HL-60 (cell line): ENCODE measurements around the gene AGAP3.

Experiments
- CTCF ChIP-seq: IDR thresholded peaks from one replicate; pipeline ENCODE4 v1.5.1; 2011; ENCODE audit warnings: low read length, control low read depth, inconsistent platforms; ENCODE audit not compliant: insufficient read depth
- POLR2AphosphoS5 ChIP-seq: IDR thresholded peaks from 2 replicates; pipeline ENCODE4 v1.6.1; 2012; ENCODE audit warnings: low read depth

DNA sequence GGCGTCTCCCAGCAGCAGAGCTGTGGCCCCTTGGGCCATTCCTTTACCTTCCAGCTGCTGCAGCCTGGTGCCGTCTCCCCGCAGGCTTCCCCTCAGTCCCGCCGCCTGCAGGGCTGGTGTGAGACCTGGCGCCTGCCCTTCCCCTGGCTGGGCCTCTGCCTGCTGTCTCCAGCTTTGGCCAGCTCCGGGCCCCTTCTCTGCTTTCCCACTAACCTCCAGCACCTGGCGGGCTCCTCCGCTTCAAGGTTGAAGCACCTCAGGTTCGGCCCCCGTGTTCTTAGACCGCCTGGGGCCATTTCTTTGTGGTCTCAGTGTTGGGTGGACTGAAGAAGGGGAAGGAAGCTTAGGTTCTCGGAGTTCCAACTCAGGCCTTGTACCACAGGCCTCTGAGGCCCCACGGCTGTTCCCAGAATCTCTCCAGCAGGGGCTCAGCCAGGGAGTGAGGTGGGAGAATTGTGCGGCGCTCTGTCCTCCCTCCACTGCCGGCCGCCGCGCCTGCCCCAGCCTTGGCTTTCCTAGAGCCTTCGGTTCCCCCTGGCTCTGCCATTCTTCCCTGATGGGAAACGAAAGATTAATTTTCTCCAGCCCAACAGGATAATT is 50.9 kb downstream of the AGAP3 start:
- TF ChIP-seq CTCF (no peak), POLR2AphosphoS5 (no peak)
